Measurements from ENCODE around the gene ARHGAP22. TPM values are rescaled to one million over a fixed set of nuclear protein-coding genes. Genes with fewer than 3 reads are reported as not detected.

The ARHGAP22 gene
- total RNA-seq, 2 donors from 2014 or later: 4.4 to 8.6 TPM

DNA sequence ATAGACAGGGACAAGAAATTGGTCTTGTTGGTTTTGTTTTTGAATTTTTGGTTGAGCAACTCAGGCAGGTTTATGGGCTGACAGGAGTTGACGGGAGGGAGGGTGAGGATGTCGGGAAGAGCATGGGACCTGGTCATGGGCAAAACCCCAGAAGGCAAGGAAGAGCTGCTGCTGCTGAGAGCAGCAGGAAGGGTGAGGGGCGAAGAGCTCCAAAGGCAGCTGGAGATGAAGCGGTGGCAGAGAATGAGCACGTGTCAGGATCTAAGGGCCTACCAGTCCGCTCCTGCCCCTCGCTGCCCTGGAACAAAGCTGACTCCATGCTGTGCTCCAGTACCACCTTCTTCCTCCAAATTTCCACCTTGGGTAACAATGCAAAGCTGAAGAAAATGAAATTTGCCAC lies 84.3 kb downstream of the ARHGAP22 start:
- H3K9me3 ChIP-seq: no peaks in the 10 kb centered on the region
- H3K27ac ChIP-seq: no peak overlapping the region
- no peaks in the 10 kb centered on the region for H3K36me3 ChIP-seq
- WGBS: 94% methylated on average over 7 of the region's 7 CpGs
- H3K4me1 ChIP-seq (replicated peaks): no peaks in the 10 kb centered on the region
- intact Hi-C loops (cut with DNase I): no loop called here
- DNase-seq (ENCODE audit: low spot score): no peak
- H3K27me3 ChIP-seq (replicated peaks; ENCODE audit: insufficient read depth): no peaks in the 10 kb centered on the region
- H3K4me3 ChIP-seq: no peak overlapping the region
- no peak for TF ChIP-seq POLR2AphosphoS5 (IDR thresholded peaks at IDR 0.05)
- TF ChIP-seq, protein P1, sequence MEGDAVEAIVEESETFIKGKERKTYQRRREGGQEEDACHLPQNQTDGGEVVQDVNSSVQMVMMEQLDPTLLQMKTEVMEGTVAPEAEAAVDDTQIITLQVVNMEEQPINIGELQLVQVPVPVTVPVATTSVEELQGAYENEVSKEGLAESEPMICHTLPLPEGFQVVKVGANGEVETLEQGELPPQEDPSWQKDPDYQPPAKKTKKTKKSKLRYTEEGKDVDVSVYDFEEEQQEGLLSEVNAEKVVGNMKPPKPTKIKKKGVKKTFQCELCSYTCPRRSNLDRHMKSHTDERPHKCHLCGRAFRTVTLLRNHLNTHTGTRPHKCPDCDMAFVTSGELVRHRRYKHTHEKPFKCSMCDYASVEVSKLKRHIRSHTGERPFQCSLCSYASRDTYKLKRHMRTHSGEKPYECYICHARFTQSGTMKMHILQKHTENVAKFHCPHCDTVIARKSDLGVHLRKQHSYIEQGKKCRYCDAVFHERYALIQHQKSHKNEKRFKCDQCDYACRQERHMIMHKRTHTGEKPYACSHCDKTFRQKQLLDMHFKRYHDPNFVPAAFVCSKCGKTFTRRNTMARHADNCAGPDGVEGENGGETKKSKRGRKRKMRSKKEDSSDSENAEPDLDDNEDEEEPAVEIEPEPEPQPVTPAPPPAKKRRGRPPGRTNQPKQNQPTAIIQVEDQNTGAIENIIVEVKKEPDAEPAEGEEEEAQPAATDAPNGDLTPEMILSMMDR (IDR thresholded peaks at IDR 0.05): no peak
- TF ChIP-seq POLR2A (IDR thresholded peaks at IDR 0.05): no peak

DNA sequence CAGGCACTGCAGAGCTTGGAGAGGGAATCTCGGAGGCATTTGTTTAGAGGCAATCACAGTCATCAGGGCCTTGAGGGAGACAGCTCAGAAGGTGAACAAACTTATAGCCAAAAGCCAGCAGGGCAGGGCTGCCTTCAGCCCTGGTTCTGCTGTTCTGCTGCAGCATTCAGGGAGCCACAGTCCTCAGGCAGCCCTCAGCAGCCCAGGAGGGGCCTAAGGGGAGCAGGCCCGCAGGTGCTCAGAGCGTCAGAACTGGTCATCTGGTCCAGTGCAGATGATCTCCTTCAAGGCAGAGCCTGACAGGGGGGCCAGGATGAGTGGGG lies 84.7 kb downstream of the ARHGAP22 start:
- WGBS: 84% methylated on average over 3 of the region's 3 CpGs
- Histone ChIP-seq H3K36me3 (no peaks in the 10 kb centered on the region), H3K4me3 (no peak overlapping the region), H3K27me3 (replicated peaks; ENCODE audit: insufficient read depth) (no peaks in the 10 kb centered on the region), H3K27ac (no peak overlapping the region), H3K4me1 (replicated peaks) (no peaks in the 10 kb centered on the region), H3K9me3 (no peaks in the 10 kb centered on the region)
- intact Hi-C loops (cut with DNase I): no loop called here
- no peak for DNase-seq (ENCODE audit: low spot score)
- TF ChIP-seq, protein P1 (IDR thresholded peaks at IDR 0.05): no peak
- TF ChIP-seq POLR2AphosphoS5 (IDR thresholded peaks at IDR 0.05): no peak
- no peak for TF ChIP-seq POLR2A (IDR thresholded peaks at IDR 0.05)

DNA sequence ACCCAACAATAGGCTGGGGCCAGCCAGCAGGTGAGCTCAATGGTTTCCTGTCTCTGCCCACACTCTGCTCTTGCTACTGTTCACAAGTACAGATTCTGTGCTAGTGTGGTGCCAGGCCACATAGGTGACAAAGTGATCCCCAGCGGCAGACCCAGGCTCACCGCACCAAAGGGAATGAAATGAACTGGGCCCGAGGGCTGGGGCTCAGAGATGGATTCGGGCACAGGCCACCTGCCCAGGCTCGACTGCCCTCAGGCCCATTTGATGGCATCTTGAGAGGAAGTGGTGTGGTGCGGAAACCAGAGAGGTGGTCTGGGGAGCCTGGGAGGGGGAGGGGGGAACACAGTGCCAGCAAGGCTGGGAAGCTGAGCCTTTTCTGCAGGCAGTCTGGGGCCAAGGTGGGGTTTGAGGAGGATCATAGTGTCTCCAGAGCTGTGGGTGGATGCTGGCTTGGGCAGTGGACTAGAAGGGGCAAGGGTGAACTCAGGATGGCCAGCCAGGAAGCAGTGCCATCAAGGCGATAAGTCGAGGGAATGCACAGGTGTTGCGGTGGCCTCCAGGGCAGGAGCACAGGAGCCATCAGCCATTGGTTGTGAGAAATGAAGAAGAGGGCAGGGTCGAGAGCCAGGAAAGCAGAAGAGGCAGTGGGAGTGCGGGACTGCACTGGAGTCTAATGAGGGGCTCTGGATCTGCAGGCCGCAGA lies 85.2 kb downstream of the ARHGAP22 start:
- no peaks in the 10 kb centered on the region for H3K9me3 ChIP-seq
- no peaks in the 10 kb centered on the region for H3K36me3 ChIP-seq
- no peak overlapping the region for H3K27ac ChIP-seq
- 89% methylated on average over 12 of the region's 12 CpGs for WGBS
- no peaks in the 10 kb centered on the region for H3K4me1 ChIP-seq (replicated peaks)
- no peaks in the 10 kb centered on the region for H3K27me3 ChIP-seq (replicated peaks; ENCODE audit: insufficient read depth)
- intact Hi-C loops (cut with DNase I): no loop called here
- TF ChIP-seq POLR2A (IDR thresholded peaks at IDR 0.05): no peak
- no peak for TF ChIP-seq POLR2AphosphoS5 (IDR thresholded peaks at IDR 0.05)
- TF ChIP-seq, protein P1 (IDR thresholded peaks at IDR 0.05): no peak
- DNase-seq (ENCODE audit: low spot score): no peak
- no peak overlapping the region for H3K4me3 ChIP-seq

DNA sequence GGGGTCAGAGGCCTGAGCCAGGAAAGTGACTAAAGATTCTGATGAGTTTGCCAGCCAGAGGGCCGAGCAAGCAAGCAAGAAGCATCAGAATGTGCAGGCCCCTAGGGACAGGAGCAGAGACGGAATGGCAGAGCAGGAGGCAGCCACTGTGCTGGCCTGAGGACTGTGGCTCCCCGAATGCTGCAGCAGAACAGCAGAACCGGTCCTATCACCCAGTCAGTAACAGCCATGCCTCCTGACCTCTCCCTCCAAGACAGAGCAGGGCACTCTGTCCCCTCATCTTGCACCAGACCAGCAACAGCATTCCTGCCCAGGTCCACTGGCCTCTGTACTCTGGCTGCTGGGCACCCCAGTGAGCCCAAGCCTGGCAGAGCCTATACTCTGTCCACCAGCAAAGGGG lies 85.9 kb downstream of the ARHGAP22 start:
- WGBS: 99% methylated on average over 4 of the region's 4 CpGs
- Histone ChIP-seq H3K4me1 (replicated peaks) (no peaks in the 10 kb centered on the region), H3K27ac (no peak overlapping the region), H3K4me3 (no peak overlapping the region), H3K36me3 (no peaks in the 10 kb centered on the region), H3K9me3 (no peaks in the 10 kb centered on the region), H3K27me3 (replicated peaks; ENCODE audit: insufficient read depth) (no peaks in the 10 kb centered on the region)
- TF ChIP-seq POLR2A (IDR thresholded peaks at IDR 0.05): no peak
- TF ChIP-seq POLR2AphosphoS5 (IDR thresholded peaks at IDR 0.05): no peak
- TF ChIP-seq, protein P1 (IDR thresholded peaks at IDR 0.05): no peak
- intact Hi-C loops (cut with DNase I): no loop called here
- no peak for DNase-seq (ENCODE audit: low spot score)
